ENCODE measurements around the gene DLGAP1. TPM values are rescaled to one million over a fixed set of nuclear protein-coding genes. Genes with fewer than 3 reads are reported as not detected.

Gene DLGAP1
- total and polyA plus RNA-seq, 2 of the 4 experiments (the other 2 are of a cell fraction): under 0.01 to 0.09 TPM

DNA sequence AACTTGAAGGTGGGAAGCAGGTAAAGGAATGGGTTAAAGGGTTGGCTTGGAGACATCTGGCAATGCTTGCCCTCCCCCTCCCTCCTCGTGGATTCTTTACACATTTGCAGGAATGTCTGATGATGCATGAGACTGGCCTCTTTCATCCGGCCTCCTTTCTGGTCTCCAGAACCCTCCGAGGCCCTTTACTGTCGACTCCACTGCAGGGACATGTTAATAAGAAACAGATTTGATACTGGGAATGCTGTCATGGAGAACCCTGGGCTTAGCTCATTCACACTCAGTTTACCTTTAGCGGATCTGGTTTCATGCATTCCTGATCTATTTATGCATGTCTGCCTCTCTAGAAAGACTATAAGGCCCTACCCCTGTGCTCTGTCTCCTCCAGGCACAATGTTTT is 766.4 kb downstream of the DLGAP1 start:
- peak overlapping the region in 1 of 2 experiments; percentile 83; a peak in 2 of 4 replicates for H4K8ac ChIP-seq (ENCODE audit: low read depth in 2 of 2, low read length in 2 of 2)
- DNase-seq (peak; percentile 99), ATAC-seq (ENCODE audit: low read depth) (peak; percentile 96)
- ChIA-PET CTCF (no interaction called here), POLR2A (ENCODE audit: unreplicated experiment) (no interaction called here)
- no peak overlapping the region for H3K56ac ChIP-seq (ENCODE audit: extremely low read depth, insufficient read depth, low read length)
- no peak overlapping the region for H2AFZ ChIP-seq (replicated peaks; ENCODE audit: low read length, poor library complexity)
- H3K9ac ChIP-seq (ENCODE audit: low read depth, low read length): no peak overlapping the region
- H2BK120ac ChIP-seq (ENCODE audit: low read depth, low read length): peak overlapping the region; percentile 76; the same call in 1 of the 2 replicates
- TF ChIP-seq POLR2A (IDR thresholded peaks at IDR 0.05; ENCODE audit: low read depth, low read length) (no peak), BHLHE40 (IDR thresholded peaks at IDR 0.05; ENCODE audit: low read depth, low read length) (no peak), RCOR1 (IDR thresholded peaks at IDR 0.05; ENCODE audit: insufficient replicate concordance, low read length) (peak; percentile 70), CEBPB (IDR thresholded peaks at IDR 0.05; ENCODE audit: low read depth, low read length) (no peak), FOS (IDR thresholded peaks at IDR 0.05; ENCODE audit: low read depth, low read length) (peak; percentile 47; the same call in 1 of the 2 replicates), NFE2L2 (IDR thresholded peaks at IDR 0.05; ENCODE audit: low read depth, low read length) (no peak), SMC3 (IDR thresholded peaks at IDR 0.05; ENCODE audit: low read depth, low read length) (no peak), MAFK (IDR thresholded peaks at IDR 0.05; ENCODE audit: low read depth, low read length) (peak; percentile 3; the same call in 1 of the 2 replicates), MAZ (IDR thresholded peaks at IDR 0.05; ENCODE audit: borderline replicate concordance, low read depth, low read length) (peak; percentile 77; the same call in 1 of the 2 replicates)
- no peak overlapping the region; the same call in 1 of the 2 replicates for H2BK20ac ChIP-seq (ENCODE audit: low read depth, low read length)
- in situ Hi-C loops (cut with MboI; ENCODE audit: low sequenced_read_pairs): no loop called here
- no peak overlapping the region; the same call in 1 of the 2 replicates for H3K4ac ChIP-seq (ENCODE audit: low read depth, low read length)
- no peak overlapping the region for H4K5ac ChIP-seq (ENCODE audit: low read depth, low read length)
- H3K4me1 ChIP-seq (ENCODE audit: control insufficient read depth, insufficient read depth, low read length): peaks cover 9% of the 10 kb centered on the region
- intact Hi-C loops (cut with micrococcal nuclease): no loop called here
- BruUV-seq (replicated peaks): no TSS peak
- H3K27me3 ChIP-seq (ENCODE audit: control insufficient read depth, insufficient read depth, low read length): no peaks in the 10 kb centered on the region
- peaks cover 2% of the 10 kb centered on the region; the same call in 1 of the 2 replicates for H3K9me3 ChIP-seq (ENCODE audit: control insufficient read depth, insufficient read depth, low read length)
- H3K4me2 ChIP-seq (ENCODE audit: low read depth, low read length): no peak overlapping the region; the same call in 1 of the 2 replicates
- peak overlapping the region; percentile 42; the same call in 1 of the 2 replicates for H3K27ac ChIP-seq (ENCODE audit: insufficient read depth, low read length)
- no CpG with 5 or more reads among the region's 5 CpGs for WGBS, 2 experiments (ENCODE audit: extremely low coverage in 2 of 2, insufficient read length in 1 of 2)
- H4K91ac ChIP-seq (ENCODE audit: insufficient read depth, low read depth, low read length): no peak overlapping the region
- no peak overlapping the region for H3K23ac ChIP-seq (ENCODE audit: low read depth, low read length)
- H3K4me3 ChIP-seq (ENCODE audit: insufficient read depth, low read depth, low read length): no peak overlapping the region
- no peaks in the 10 kb centered on the region for H3K79me1 ChIP-seq (ENCODE audit: low read depth in 1 of 2, low read length in 2 of 2)
- H3K36me3 ChIP-seq (ENCODE audit: control insufficient read depth, insufficient read depth, low read length): no peaks in the 10 kb centered on the region
- H2BK15ac ChIP-seq (ENCODE audit: low read depth, low read length): no peak overlapping the region
- H3K18ac ChIP-seq (ENCODE audit: low read depth, low read length): peak overlapping the region; percentile 95; the same call in 1 of the 2 replicates
- dilution Hi-C loops (cut with HindIII; ENCODE audit: low sequenced_read_pairs, unreplicated experiment): no loop called here
- H4K20me1 ChIP-seq (ENCODE audit: insufficient read depth, low read length): no peaks in the 10 kb centered on the region
- no peak overlapping the region for H3K14ac ChIP-seq (replicated peaks; ENCODE audit: low read depth, low read length)
- no peaks in the 10 kb centered on the region; the same call in 1 of the 2 replicates for H3K9me1 ChIP-seq (ENCODE audit: insufficient read depth, low read length)
- H2BK5ac ChIP-seq (ENCODE audit: low read depth, low read length, poor library complexity, severe bottlenecking): peak overlapping the region; percentile 100
- H2AK5ac ChIP-seq (ENCODE audit: low read depth, low read length): no peak overlapping the region
- no peak overlapping the region for H2AK9ac ChIP-seq (replicated peaks; ENCODE audit: low read depth, low read length, poor library complexity)
